HG03103 (cell line): ENCODE data around the gene JMY.
"Not testable (repeated sequence)": the region's sequence is repeated elsewhere in the genome, so short reads cannot be mapped to it uniquely, and the experiment has no call there.

Source experiments
- ATAC-seq: cut with Tn5 transposase; IDR thresholded peaks from one replicate; pipeline ENCODE4 v1.9.1; 2021; ENCODE audit warnings: low read depth; ENCODE audit not compliant: unreplicated experiment

The JMY gene

GRCh38 chr5:79236362-79236969, 535 bp downstream of the JMY start:
- ATAC-seq: peak; percentile 12

- ATAC-seq: peak; percentile 18
Observed at GRCh38 chr5:79236970-79237739, 1.2 kb downstream of the JMY start.

GRCh38 chr5:79237740-79238560, 2.0 kb downstream of the JMY start:
- no peak for ATAC-seq

- ATAC-seq: no peak
Observed at GRCh38 chr5:79240561-79240960, 4.6 kb downstream of the JMY start.

- ATAC-seq: no peak
Observed at GRCh38 chr5:79241535-79241979, 5.6 kb downstream of the JMY start.

- ATAC-seq: no peak
Observed at GRCh38 chr5:79242242-79243039, 6.5 kb downstream of the JMY start.

GRCh38 chr5:79243224-79243623, 7.3 kb downstream of the JMY start:
- ATAC-seq: no peak

GRCh38 chr5:79254067-79254466, 18.1 kb downstream of the JMY start:
- ATAC-seq: not testable (repeated sequence)

- no peak for ATAC-seq
Observed at GRCh38 chr5:79255786-79256557, 20.0 kb downstream of the JMY start.

- ATAC-seq: no peak
Observed at GRCh38 chr5:79256563-79256962, 20.6 kb downstream of the JMY start.

- ATAC-seq: no peak
Observed at GRCh38 chr5:79257314-79257713, 21.4 kb downstream of the JMY start.

- no peak for ATAC-seq
Observed at GRCh38 chr5:79258801-79259200, 22.9 kb downstream of the JMY start.

GRCh38 chr5:79259383-79259782, 23.5 kb downstream of the JMY start:
- no peak for ATAC-seq

GRCh38 chr5:79259810-79260209, 23.9 kb downstream of the JMY start:
- ATAC-seq: no peak

GRCh38 chr5:79261897-79262296, 26.0 kb downstream of the JMY start:
- ATAC-seq: no peak

GRCh38 chr5:79263290-79263689, 27.4 kb downstream of the JMY start:
- ATAC-seq: no peak

GRCh38 chr5:79267180-79267579, 31.2 kb downstream of the JMY start:
- no peak for ATAC-seq

- no peak for ATAC-seq
Observed at GRCh38 chr5:79269733-79270166, 33.8 kb downstream of the JMY start.

- ATAC-seq: no peak
Observed at GRCh38 chr5:79273341-79273740, 37.4 kb downstream of the JMY start.

GRCh38 chr5:79284846-79285245, 48.9 kb downstream of the JMY start:
- no peak for ATAC-seq
